ENCODE results near the gene CNIH2. TPM values are rescaled to one million over a fixed set of nuclear protein-coding genes. Genes with fewer than 3 reads are reported as not detected.

CNIH2 gene
- total RNA-seq, 4 donors from 2014 or later = 0.41 TPM; not detected in 3

DNA sequence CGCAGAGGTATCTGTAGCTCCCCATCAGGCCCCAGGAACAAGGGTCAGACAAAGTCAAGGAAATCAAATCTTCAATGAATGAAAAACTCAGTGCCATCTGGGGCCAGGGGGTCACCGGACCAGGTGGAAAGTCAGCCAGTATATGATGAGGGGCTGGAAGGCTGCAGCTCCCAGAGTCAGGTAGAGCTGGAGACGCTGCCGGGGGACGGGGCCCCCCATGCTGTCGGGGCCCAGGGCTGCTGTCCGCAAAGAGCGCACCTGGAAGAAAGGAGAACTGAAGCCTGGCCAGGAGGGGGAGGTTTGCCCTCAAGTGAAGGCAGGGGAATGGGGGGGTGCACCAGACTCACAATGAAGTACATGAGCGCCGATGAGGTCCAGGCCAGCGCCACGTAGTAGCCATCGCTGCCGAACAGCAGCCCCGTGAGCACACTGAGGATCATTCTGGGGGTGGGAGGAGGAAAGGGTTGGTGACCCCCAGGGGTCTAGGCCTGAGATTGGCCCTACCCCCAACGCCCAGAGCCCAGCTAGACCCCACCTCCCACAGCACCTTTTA lies 6.6 kb downstream of the CNIH2 start:
- peaks cover 17 to 29% (median 21%) of the 10 kb centered on the region in 4 donors for H3K4me1 ChIP-seq
- in situ Hi-C loops (cut with MboI; ENCODE audit: low pct_ligation_motif_present in 1 of 4, low pct_unique_long_range_greater_than_20kb in 1 of 4, low sequenced_read_pairs in 3 of 4) = loop anchor here in 1 of 4 donors (10.0 kb wide), 1 partner anchor 60 kb away; no protein-coding TSS in a partner anchor
- no peaks in the 10 kb centered on the region for H3K9me3 ChIP-seq
- no peak overlapping the region for H3K4me3 ChIP-seq
- no peaks in the 10 kb centered on the region for H3K27me3 ChIP-seq
- TF ChIP-seq POLR2A (IDR thresholded peaks at IDR 0.05) (no peak), EP300 (IDR thresholded peaks at IDR 0.05; ENCODE audit: low read depth) (no peak), POLR2AphosphoS5 (IDR thresholded peaks at IDR 0.05) (no peak)
- TF ChIP-seq, protein P1, sequence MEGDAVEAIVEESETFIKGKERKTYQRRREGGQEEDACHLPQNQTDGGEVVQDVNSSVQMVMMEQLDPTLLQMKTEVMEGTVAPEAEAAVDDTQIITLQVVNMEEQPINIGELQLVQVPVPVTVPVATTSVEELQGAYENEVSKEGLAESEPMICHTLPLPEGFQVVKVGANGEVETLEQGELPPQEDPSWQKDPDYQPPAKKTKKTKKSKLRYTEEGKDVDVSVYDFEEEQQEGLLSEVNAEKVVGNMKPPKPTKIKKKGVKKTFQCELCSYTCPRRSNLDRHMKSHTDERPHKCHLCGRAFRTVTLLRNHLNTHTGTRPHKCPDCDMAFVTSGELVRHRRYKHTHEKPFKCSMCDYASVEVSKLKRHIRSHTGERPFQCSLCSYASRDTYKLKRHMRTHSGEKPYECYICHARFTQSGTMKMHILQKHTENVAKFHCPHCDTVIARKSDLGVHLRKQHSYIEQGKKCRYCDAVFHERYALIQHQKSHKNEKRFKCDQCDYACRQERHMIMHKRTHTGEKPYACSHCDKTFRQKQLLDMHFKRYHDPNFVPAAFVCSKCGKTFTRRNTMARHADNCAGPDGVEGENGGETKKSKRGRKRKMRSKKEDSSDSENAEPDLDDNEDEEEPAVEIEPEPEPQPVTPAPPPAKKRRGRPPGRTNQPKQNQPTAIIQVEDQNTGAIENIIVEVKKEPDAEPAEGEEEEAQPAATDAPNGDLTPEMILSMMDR (IDR thresholded peaks at IDR 0.05) = no peak
- no peak overlapping the region for H3K27ac ChIP-seq
- intact Hi-C loops (cut with DNase I; ENCODE audit: low total_unique reads) = loop anchor here (10.0 kb wide), 1 partner anchor 60 kb away; no protein-coding TSS in a partner anchor
- DNase-seq = no peak
- WGBS, 2 donors (ENCODE audit: low coverage in 1 of 2) = 85 to 100% methylated on average over 3 to 16 of the region's 16 CpGs
- no peaks in the 10 kb centered on the region for H3K36me3 ChIP-seq

DNA sequence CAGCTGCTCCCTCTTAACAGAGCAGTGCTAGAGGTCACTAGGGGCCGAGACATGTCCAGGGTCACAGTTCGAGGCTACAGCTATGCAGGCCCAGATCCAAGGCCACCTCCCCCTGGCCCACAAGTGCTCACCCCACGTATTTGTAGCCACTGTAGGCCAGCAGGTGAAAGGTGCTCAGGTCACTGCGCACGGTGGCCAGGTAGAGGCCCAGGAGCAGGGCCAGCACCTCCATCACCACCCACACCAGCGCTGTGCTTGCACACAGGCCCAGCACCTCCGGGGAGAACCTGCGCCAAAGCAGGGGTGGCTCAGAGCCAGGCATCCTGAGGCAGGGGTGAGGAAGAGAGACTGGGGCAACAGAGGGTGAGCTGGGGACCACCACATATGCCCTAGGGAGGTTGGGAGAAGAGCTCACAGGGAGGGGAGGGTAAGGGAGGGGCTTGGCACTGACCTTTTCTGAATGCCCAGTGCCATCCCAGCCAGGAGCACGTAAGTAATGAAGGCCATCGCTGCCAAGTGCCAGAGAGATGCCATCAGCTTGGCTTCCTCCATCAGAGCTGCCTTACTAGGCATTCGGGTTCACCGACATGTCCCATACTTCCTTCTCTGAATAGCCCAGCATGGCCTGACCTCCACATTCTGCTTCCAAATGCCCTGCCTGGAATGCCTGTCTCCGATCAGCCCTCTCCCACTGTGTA lies 7.4 kb downstream of the CNIH2 start:
- TF ChIP-seq EP300 (IDR thresholded peaks at IDR 0.05; ENCODE audit: low read depth) (no peak), POLR2A (IDR thresholded peaks at IDR 0.05) (no peak), POLR2AphosphoS5 (IDR thresholded peaks at IDR 0.05) (no peak)
- TF ChIP-seq, protein P1 (IDR thresholded peaks at IDR 0.05) = no peak
- H3K27ac ChIP-seq = no peak overlapping the region
- H3K4me1 ChIP-seq = peaks cover 23 to 37% (median 27%) of the 10 kb centered on the region in 4 donors
- in situ Hi-C loops (cut with MboI; ENCODE audit: low pct_ligation_motif_present in 1 of 4, low pct_unique_long_range_greater_than_20kb in 1 of 4, low sequenced_read_pairs in 3 of 4) = loop anchor here in 1 of 4 donors (10.0 kb wide), 1 partner anchor 61 kb away; no protein-coding TSS in a partner anchor
- no peaks in the 10 kb centered on the region for H3K27me3 ChIP-seq
- H3K9me3 ChIP-seq = no peaks in the 10 kb centered on the region
- no peaks in the 10 kb centered on the region for H3K36me3 ChIP-seq
- WGBS, 2 donors (ENCODE audit: low coverage in 1 of 2) = 92% methylated on average over 13 of the region's 13 CpGs; no CpG with 5 or more reads in 1 of the 2 donors
- intact Hi-C loops (cut with DNase I; ENCODE audit: low total_unique reads) = loop anchor here (10.0 kb wide), 1 partner anchor 61 kb away; no protein-coding TSS in a partner anchor
- no peak overlapping the region for H3K4me3 ChIP-seq
- no peak for DNase-seq

DNA sequence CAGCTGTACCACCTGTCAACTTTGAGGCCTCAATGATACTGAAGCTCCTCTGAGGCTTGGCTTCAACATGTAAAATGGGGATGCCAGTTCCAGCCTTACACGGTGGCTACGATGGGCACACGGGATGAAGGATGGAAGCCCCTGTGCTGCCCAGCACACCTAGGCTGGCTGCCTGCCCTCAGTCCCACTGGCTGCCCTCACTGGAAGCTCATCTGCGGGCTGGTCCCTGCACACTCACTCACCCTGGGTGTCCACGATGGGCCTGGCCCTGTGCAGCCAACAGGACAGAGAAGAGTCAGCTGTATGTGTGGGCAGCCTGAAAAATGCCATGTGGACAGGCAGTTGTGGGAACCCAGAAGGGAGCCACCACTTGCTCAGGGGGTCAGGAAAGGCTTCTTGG lies 8.7 kb downstream of the CNIH2 start:
- no peak overlapping the region for H3K27ac ChIP-seq
- no peak for DNase-seq
- no peak overlapping the region for H3K4me3 ChIP-seq
- peaks cover 10% of the 10 kb centered on the region for H3K27me3 ChIP-seq
- WGBS, 2 donors (ENCODE audit: low coverage in 1 of 2) = 90% methylated on average over 5 of the region's 5 CpGs; no CpG with 5 or more reads in 1 of the 2 donors
- in situ Hi-C loops (cut with MboI; ENCODE audit: low pct_ligation_motif_present in 1 of 4, low pct_unique_long_range_greater_than_20kb in 1 of 4, low sequenced_read_pairs in 3 of 4) = loop anchor here in 1 of 4 donors (10.0 kb wide), 1 partner anchor 62 kb away; no protein-coding TSS in a partner anchor
- TF ChIP-seq, protein P1 (IDR thresholded peaks at IDR 0.05) = no peak
- TF ChIP-seq POLR2A (IDR thresholded peaks at IDR 0.05) (no peak), POLR2AphosphoS5 (IDR thresholded peaks at IDR 0.05) (no peak), EP300 (IDR thresholded peaks at IDR 0.05; ENCODE audit: low read depth) (no peak)
- H3K36me3 ChIP-seq = no peaks in the 10 kb centered on the region
- H3K4me1 ChIP-seq = peaks cover 23 to 38% (median 29%) of the 10 kb centered on the region in 4 donors
- H3K9me3 ChIP-seq = no peaks in the 10 kb centered on the region
- intact Hi-C loops (cut with DNase I; ENCODE audit: low total_unique reads) = loop anchor here (10.0 kb wide), 1 partner anchor 62 kb away; no protein-coding TSS in a partner anchor

DNA sequence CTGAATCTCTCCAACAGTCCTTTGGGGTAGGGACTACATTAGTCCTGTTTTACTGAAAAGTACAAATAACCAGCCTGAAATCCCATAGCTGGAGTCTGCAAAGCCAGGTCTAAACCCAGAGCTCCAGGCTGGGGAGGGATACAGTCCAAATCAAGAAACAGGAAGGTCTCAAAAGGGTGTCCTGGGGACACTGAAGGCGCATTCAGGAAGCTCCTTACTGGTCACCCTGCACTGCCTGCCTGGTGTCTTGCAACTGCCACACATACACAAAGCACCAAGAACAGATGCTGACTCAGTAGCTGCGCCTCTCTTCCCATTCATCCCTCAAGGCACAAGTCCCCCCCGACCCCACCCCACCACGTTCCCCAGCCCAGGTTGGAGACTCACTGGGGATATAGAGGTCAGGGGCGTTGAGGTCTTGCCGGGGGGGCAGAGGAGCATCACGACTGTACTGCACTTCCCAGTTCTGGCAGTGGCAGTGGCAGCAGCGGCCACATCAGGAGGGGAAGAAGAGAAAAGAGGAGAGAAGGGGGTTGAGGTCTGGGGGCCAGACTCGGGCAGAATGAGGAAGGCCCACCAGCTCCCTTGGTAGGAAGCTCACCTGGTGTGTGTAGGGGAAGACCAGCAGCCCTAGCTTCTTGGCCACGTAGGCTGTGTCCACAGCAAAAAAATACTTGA lies 9.4 kb downstream of the CNIH2 start:
- peaks cover 24 to 41% (median 33%) of the 10 kb centered on the region in 4 donors for H3K4me1 ChIP-seq
- TF ChIP-seq POLR2AphosphoS5 (IDR thresholded peaks at IDR 0.05) (no peak), POLR2A (IDR thresholded peaks at IDR 0.05) (no peak), EP300 (IDR thresholded peaks at IDR 0.05; ENCODE audit: low read depth) (no peak)
- TF ChIP-seq, protein P1 (IDR thresholded peaks at IDR 0.05) = no peak
- H3K4me3 ChIP-seq = no peak overlapping the region
- no peaks in the 10 kb centered on the region for H3K9me3 ChIP-seq
- DNase-seq = no peak
- intact Hi-C loops (cut with DNase I; ENCODE audit: low total_unique reads) (loop anchor here (10.0 kb wide), 1 partner anchor 63 kb away; no protein-coding TSS in a partner anchor), in situ Hi-C loops (cut with MboI; ENCODE audit: low pct_ligation_motif_present in 1 of 4, low pct_unique_long_range_greater_than_20kb in 1 of 4, low sequenced_read_pairs in 3 of 4) (loop anchor here in 1 of 4 donors (10.0 kb wide), 1 partner anchor 63 kb away; no protein-coding TSS in a partner anchor)
- no peak overlapping the region for H3K27ac ChIP-seq
- no peaks in the 10 kb centered on the region for H3K36me3 ChIP-seq
- 76 to 100% methylated on average over 1 to 10 of the region's 10 CpGs for WGBS, 2 donors (ENCODE audit: low coverage in 1 of 2)
- peaks cover 16% of the 10 kb centered on the region for H3K27me3 ChIP-seq
